Tibial nerve (tissue), 4 donors: ENCODE measurements around the gene ABTB1.

Experiments
- EP300 ChIP-seq, 2 donors: sonication (generic); formaldehyde crosslinking; IDR thresholded peaks; one replicate each; pipeline ENCODE4 v1.6.1; 2017; ENCODE audit warnings: antibody characterized with exemption in 2 of 2, mild to moderate bottlenecking in 1 of 2
- POLR2A ChIP-seq, 2 donors: fragments of 450-650 bp; IDR thresholded peaks; one replicate each; pipeline ENCODE4 v1.6.1; 2017; ENCODE audit warnings: antibody characterized with exemption in 2 of 2, mild to moderate bottlenecking in 2 of 2, moderate library complexity in 2 of 2
- TF ChIP-seq, protein P1 (sequence below), 5 experiments: fragments of 200-600 bp in 3 of 5; fragments of 450-650 bp in 2 of 5; sonication (generic) in 3 of 5; IDR thresholded peaks; one replicate each; pipeline ENCODE4 v1.5.1; 2016 to 2019; ENCODE audit warnings: antibody characterized with exemption in 5 of 5, mild to moderate bottlenecking in 3 of 5, moderate library complexity in 2 of 5

DNA sequence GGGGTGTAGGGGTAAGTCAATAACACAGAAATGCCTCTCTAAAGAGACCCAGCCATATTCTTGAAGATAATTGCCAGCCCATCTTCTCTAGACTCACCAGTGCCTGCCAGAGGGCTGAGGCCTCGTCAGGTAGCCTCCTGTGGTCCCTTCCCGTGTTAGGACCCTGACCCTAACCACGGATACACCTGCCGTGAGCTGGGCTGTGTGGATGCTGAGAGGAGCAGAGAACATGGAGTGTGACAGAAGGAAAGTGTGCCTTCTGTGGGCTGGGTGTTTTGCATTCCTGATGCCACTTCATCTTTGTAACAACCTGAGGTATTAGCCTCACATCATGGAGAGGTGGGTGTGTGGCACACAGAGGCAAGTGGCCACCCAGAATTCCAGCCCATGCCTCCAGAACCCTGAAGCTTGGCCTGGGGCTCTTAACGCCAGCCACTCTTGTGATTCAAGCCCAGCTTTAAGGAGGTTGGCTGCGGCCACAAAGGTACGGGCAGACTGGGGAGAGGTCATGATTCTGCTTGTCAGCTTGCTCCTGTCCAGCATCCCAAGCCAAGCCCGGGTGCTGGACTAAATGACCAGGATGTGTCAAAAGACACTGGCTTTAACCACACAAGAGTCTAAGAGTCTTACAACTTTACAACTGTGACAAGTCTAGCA lies 21.1 kb upstream of the ABTB1 start:
- TF ChIP-seq EP300 (IDR thresholded peaks at IDR 0.05) = no peak
- TF ChIP-seq, protein P1, sequence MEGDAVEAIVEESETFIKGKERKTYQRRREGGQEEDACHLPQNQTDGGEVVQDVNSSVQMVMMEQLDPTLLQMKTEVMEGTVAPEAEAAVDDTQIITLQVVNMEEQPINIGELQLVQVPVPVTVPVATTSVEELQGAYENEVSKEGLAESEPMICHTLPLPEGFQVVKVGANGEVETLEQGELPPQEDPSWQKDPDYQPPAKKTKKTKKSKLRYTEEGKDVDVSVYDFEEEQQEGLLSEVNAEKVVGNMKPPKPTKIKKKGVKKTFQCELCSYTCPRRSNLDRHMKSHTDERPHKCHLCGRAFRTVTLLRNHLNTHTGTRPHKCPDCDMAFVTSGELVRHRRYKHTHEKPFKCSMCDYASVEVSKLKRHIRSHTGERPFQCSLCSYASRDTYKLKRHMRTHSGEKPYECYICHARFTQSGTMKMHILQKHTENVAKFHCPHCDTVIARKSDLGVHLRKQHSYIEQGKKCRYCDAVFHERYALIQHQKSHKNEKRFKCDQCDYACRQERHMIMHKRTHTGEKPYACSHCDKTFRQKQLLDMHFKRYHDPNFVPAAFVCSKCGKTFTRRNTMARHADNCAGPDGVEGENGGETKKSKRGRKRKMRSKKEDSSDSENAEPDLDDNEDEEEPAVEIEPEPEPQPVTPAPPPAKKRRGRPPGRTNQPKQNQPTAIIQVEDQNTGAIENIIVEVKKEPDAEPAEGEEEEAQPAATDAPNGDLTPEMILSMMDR (IDR thresholded peaks at IDR 0.05) = no peak
- TF ChIP-seq POLR2A (IDR thresholded peaks at IDR 0.05) = no peak
